A673 (cell line): ENCODE measurements around the gene ACAP2. TPM values are rescaled to one million over a fixed set of nuclear protein-coding genes. Genes with fewer than 3 reads are reported as not detected.

Source experiments
- BruUV-seq: library from RNA; stranded (reverse); fragments of 400-500 nt; replicated peaks from 2 replicates; lab custom pipeline; 2021; lab: Mats Ljungman, UMichigan
- CTCF ChIA-PET: fragments of 300-600 bp; sonication (Branson Sonifier 250); formaldehyde crosslinking; loops from one replicate; lab custom pipeline; 2022; ENCODE audit warnings: antibody characterized with exemption; lab: Charles Lee
- POLR2A ChIA-PET: fragments of 300-600 bp; sonication (Branson Sonifier 250); formaldehyde crosslinking; loops from one replicate; lab custom pipeline; 2022; ENCODE audit warnings: antibody characterized with exemption; ENCODE audit not compliant: low non-redundant PET; lab: Charles Lee
- DNase-seq: peaks from one replicate; pipeline ENCODE4 v3.0.0-alpha.2; 2015; ENCODE audit warnings: low spot score
- H3K27ac ChIP-seq: fragments of 200-600 bp; sonication (generic); 2 replicates; pipeline ENCODE4 v1.5.1; 2016; ENCODE audit warnings: mixed run types, low read depth, mild to moderate bottlenecking, mixed read lengths, antibody characterized with exemption, low read length; ENCODE audit not compliant: poor library complexity, severe bottlenecking
- H3K27me3 ChIP-seq: fragments of 200-600 bp; sonication (generic); replicated peaks from 2 replicates; pipeline ENCODE4 v1.6.1; 2017; ENCODE audit warnings: mixed run types, low read depth, mild to moderate bottlenecking, mixed read lengths, antibody characterized with exemption, low read length; ENCODE audit not compliant: insufficient read depth, poor library complexity
- H3K36me3 ChIP-seq: fragments of 200-600 bp; sonication (generic); 2 replicates; pipeline ENCODE4 v1.6.1; 2016; ENCODE audit warnings: mixed run types, mild to moderate bottlenecking, mixed read lengths, antibody characterized with exemption, low read length; ENCODE audit not compliant: insufficient read depth, poor library complexity, severe bottlenecking
- H3K4me1 ChIP-seq: fragments of 200-600 bp; sonication (generic); 2 replicates; pipeline ENCODE4 v1.6.1; 2017; ENCODE audit warnings: mixed run types, mild to moderate bottlenecking, mixed read lengths, antibody characterized with exemption, low read length; ENCODE audit not compliant: insufficient read depth, poor library complexity, severe bottlenecking
- H3K4me3 ChIP-seq: fragments of 200-600 bp; sonication (generic); 2 replicates; pipeline ENCODE4 v1.5.1; 2016; ENCODE audit warnings: low read depth, mixed run types, mild to moderate bottlenecking, mixed read lengths, low read length; ENCODE audit not compliant: poor library complexity, severe bottlenecking
- H3K9me3 ChIP-seq: fragments of 200-600 bp; sonication (generic); 2 replicates; pipeline ENCODE4 v1.6.1; 2016; ENCODE audit warnings: mixed run types, low read depth, mild to moderate bottlenecking, mixed read lengths, antibody characterized with exemption, low read length; ENCODE audit not compliant: poor library complexity, severe bottlenecking
- EZH2 ChIP-seq: fragments of 200-600 bp; sonication (generic); IDR thresholded peaks from 2 replicates; pipeline ENCODE4 v1.6.1; 2017; ENCODE audit warnings: borderline replicate concordance, low read depth, mild to moderate bottlenecking, mixed read lengths, antibody characterized with exemption, low read length; ENCODE audit not compliant: poor library complexity, severe bottlenecking
- intact Hi-C: fragments of 100-400 bp; cut with micrococcal nuclease; formaldehyde crosslinking; loops from one replicate; pipeline ENCODE4 v1.10.0; 2022; ENCODE audit not compliant: unreplicated experiment
- total RNA-seq: library from RNA; stranded (reverse); gene quantifications from 2 replicates; pipeline ENCODE4 v1.2.3, GENCODE V29; 2021
- TF ChIP-seq, protein P1 (sequence below): fragments of 300-800, 200-600 bp; sonication (generic); conservative IDR thresholded peaks from 2 replicates; pipeline ENCODE4 v1.5.1; 2017; ENCODE audit warnings: low read depth, mild to moderate bottlenecking, antibody characterized with exemption, low read length, moderate library complexity, mixed read lengths

ACAP2 gene
- total RNA-seq, 1 experiment from 2014 or later = 47.4 TPM

DNA sequence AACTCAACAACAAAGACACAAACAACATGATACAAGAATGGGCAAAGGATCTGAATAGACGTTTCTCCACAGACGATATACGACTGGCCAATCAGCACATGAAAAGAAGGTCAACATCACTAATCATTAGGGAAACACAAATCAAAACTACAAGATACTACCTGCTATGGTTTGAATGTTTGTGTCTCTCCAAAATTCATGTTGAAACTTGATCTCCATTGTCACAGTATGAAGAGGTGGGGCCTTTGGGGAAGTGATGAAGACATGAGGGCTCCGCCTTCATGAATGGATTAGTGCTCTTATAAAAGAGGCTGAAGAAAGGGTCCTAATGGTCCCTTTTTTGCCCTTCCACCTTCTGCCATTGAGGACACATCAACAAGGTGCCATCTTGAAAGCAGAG, 32.3 kb downstream of the ACAP2 start:
- no peak for DNase-seq
- Histone ChIP-seq H3K27me3 (no peaks in the 10 kb centered on the region), H3K36me3 (no peaks in the 10 kb centered on the region), H3K9me3 (no peaks in the 10 kb centered on the region), H3K4me1 (no peaks in the 10 kb centered on the region), H3K27ac (no peak overlapping the region), H3K4me3 (no peak overlapping the region)
- CTCF ChIA-PET = no interaction called here
- BruUV-seq = no TSS peak
- POLR2A ChIA-PET = no interaction called here
- intact Hi-C loops = loop anchor here (1.0 kb wide), 1 partner anchor 28 kb away; no protein-coding TSS in a partner anchor
- TF ChIP-seq, protein P1, sequence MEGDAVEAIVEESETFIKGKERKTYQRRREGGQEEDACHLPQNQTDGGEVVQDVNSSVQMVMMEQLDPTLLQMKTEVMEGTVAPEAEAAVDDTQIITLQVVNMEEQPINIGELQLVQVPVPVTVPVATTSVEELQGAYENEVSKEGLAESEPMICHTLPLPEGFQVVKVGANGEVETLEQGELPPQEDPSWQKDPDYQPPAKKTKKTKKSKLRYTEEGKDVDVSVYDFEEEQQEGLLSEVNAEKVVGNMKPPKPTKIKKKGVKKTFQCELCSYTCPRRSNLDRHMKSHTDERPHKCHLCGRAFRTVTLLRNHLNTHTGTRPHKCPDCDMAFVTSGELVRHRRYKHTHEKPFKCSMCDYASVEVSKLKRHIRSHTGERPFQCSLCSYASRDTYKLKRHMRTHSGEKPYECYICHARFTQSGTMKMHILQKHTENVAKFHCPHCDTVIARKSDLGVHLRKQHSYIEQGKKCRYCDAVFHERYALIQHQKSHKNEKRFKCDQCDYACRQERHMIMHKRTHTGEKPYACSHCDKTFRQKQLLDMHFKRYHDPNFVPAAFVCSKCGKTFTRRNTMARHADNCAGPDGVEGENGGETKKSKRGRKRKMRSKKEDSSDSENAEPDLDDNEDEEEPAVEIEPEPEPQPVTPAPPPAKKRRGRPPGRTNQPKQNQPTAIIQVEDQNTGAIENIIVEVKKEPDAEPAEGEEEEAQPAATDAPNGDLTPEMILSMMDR = no peak
- no peak for TF ChIP-seq EZH2

DNA sequence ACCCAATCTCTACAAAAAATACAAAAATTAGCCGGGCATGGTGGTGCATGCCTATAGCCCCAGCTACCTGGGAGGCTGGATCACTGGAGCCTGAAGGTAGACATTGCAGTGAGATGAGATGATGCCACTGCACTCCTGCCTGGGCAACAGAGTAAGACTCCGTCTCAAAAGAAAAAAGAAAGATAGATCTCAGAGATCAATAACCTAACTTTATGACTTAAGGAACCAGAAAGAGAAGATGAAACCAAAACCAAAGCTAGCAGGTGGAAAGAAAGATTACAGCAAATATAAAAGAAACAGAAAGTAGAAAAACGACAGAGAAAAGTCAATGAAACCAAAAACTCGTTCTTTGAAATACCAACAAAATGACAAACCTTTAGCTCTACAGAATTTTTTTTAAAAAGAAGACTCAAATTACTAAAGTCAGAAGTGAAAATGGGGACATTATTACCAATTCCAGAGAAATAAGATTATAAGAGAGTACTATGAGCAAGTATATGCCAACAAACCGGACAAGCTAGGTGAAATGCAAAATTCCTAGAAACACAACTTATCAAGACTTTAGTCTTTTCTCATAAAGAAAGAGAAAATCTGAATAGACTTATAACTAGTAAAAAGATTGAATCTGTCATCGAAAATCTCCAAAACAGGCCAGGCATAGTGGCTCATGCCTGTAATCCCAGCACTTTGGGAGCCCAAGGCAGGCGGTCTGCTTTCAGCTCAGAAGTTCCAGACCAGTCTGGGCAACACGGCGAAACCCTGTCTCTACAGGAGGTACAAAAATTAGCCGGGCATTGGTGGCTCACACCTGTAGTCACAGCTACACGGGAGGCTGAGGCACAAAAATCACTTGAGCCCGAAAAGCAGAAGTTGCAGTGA, 35.0 kb downstream of the ACAP2 start:
- Histone ChIP-seq H3K4me1 (no peaks in the 10 kb centered on the region), H3K27me3 (no peaks in the 10 kb centered on the region), H3K9me3 (no peaks in the 10 kb centered on the region), H3K27ac (no peak overlapping the region), H3K4me3 (no peak overlapping the region), H3K36me3 (no peaks in the 10 kb centered on the region)
- POLR2A ChIA-PET = no interaction called here
- no peak for TF ChIP-seq EZH2
- TF ChIP-seq, protein P1 = no peak
- intact Hi-C loops = no loop called here
- BruUV-seq = no TSS peak
- no peak for DNase-seq
- CTCF ChIA-PET = no interaction called here

DNA sequence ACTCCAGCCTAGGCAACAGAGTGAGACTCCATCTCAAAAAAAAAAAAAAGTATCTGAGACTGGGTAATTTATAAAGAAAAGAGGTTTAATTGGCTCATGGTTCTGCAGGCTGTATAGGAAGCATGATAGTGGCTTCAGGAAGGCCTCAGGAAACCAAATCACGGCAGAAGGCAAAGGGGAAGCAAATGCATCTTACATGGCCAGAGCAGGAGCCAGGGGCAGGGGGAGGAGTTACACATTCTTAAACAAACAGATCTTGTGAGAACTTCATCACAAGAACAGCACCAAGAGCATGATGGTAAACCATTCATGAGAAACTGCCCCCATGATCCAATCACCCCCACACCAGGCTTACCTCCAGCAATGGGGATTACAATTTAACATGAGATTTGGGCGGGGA, 37.2 kb downstream of the ACAP2 start:
- ChIA-PET CTCF (no interaction called here), POLR2A (no interaction called here)
- H3K4me1 ChIP-seq = peaks cover 7% of the 10 kb centered on the region
- H3K4me3 ChIP-seq = no peak overlapping the region
- H3K27me3 ChIP-seq = no peaks in the 10 kb centered on the region
- no peaks in the 10 kb centered on the region for H3K9me3 ChIP-seq
- no peak overlapping the region for H3K27ac ChIP-seq
- H3K36me3 ChIP-seq = no peaks in the 10 kb centered on the region
- TF ChIP-seq, protein P1 = no peak
- no peak for TF ChIP-seq EZH2
- DNase-seq = no peak
- BruUV-seq = no TSS peak
- intact Hi-C loops = no loop called here
